Hematopoietic multipotent progenitor cell (in vitro differentiated cells): Measurements from ENCODE around the gene DDX52. TPM values are rescaled to one million over a fixed set of nuclear protein-coding genes. Genes with fewer than 3 reads are reported as not detected.
"Not testable (repeated sequence)": the region's sequence is repeated elsewhere in the genome, so short reads cannot be mapped to it uniquely, and the experiment has no call there.

Experiments used
- DNase-seq, 3 donors: peaks; one replicate each; pipeline ENCODE4 v3.0.0-alpha.2; 2011 to 2015; ENCODE audit warnings: low read depth in 2 of 3, low spot score in 2 of 3
- total RNA-seq: library from RNA; depleted of rRNA; stranded (reverse); fragments of >200 nt; gene quantifications from one replicate; pipeline ENCODE4 v1.2.3, GENCODE V29; 2012

DDX52 gene, protein sequence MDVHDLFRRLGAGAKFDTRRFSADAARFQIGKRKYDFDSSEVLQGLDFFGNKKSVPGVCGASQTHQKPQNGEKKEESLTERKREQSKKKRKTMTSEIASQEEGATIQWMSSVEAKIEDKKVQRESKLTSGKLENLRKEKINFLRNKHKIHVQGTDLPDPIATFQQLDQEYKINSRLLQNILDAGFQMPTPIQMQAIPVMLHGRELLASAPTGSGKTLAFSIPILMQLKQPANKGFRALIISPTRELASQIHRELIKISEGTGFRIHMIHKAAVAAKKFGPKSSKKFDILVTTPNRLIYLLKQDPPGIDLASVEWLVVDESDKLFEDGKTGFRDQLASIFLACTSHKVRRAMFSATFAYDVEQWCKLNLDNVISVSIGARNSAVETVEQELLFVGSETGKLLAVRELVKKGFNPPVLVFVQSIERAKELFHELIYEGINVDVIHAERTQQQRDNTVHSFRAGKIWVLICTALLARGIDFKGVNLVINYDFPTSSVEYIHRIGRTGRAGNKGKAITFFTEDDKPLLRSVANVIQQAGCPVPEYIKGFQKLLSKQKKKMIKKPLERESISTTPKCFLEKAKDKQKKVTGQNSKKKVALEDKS
- total RNA-seq = 11.0 TPM

DNA sequence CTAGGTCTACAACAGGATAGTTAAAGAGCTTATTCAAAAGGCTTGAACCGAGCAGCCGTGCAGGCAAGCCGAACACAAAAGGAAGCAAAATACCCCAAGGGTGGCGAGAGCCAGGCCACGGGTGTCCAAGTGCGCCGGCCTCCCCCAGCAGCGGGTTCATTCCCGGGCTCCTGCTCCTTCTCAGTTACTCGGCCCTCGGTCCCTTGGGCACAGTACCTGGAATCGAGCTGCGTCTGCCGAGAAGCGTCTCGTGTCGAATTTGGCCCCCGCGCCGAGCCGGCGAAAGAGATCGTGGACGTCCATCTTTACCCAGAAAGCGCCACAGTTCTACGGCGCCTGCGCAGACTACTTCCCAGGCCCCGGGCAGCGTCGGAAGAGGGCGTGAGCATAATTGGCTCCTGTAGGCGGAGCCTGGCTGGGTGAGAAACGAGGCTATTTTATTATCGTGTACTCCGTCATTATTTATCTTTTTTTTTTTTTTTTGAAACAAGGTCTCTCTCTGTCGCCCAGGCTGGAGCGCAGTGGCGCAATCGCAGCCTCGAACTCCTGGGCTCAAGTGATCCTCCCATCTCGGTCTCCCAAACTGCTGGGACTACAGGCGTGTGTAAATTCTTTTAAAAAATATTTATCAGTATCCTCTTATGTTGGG is at the start of gene DDX52:
DDX52 (minus strand) TSS at position 329 of the 649 bp plus-strand sequence; CDS start at position 303, 26 bp downstream.
- DNase-seq = peak; percentile 74 to 96 (median 93)

DNA sequence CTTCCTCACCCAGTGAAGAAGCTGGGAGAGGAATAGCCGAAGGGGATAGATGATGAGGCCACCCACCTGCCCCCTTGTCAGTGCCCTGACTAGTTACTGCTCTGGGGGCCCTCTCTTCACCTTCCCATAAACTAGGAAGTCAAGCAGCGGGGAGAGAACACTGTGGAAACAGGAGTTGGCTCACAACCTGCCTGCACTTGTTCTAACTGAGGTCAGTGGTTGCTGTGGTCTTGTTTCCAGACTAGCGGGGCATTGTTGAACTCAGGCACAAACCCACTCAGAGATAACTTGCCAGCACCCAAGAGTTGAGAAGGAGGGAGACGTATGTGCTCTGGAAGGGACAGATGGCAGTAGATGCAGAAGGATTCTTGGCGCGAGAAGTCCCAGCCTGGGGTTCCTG is 48.6 kb upstream of the DDX52 start:
- DNase-seq = no peak

GRCh38 chr17:37689317-37689716 is 46.1 kb upstream of the DDX52 start:
- DNase-seq = no peak

DNA sequence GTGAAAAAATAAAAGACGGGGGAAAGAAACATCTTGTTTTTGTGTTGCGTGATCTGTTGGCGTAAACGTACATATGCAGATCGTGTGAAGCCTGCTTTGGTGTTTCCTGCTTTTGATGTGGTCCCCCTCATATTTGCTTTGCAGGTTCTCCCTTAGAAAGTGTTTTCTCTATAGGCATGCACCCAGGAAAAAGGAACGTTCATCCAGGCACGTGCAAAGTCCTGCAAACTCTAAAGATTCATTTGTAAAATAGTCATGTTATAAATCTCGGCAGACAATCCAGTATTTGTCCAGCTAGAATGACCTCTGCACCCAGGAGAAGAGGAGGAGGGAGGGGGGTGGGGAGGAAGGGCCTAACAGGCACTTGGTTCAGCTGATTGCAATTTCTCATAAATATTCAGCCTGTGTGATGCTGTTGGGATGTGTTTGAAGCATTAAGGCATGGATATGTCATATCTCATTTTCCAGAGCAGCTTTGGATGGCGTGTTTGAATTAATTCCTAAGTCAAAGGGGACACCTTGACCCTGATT is 40.3 kb upstream of the DDX52 start:
- no peak for DNase-seq

DNA sequence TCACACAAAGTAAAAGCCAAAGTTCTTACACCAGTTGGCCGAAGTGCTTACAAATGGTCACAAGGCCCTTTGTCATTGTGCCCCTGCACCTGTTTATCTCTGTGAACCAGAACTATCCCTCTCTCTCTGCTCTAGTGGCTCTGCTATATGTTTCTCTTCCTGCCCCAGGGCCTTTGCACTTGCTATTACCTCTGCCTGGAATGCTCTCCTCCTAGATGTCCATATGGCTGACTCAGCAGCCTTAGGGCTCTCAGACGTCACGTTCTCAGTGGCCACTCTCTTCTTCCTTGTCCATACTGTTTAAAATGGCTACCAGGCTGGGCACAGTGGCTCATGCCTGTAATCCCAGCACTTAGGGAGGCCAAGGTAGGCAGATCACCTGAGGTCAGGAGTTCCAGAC is 38.8 kb upstream of the DDX52 start:
- DNase-seq = no peak

DNA sequence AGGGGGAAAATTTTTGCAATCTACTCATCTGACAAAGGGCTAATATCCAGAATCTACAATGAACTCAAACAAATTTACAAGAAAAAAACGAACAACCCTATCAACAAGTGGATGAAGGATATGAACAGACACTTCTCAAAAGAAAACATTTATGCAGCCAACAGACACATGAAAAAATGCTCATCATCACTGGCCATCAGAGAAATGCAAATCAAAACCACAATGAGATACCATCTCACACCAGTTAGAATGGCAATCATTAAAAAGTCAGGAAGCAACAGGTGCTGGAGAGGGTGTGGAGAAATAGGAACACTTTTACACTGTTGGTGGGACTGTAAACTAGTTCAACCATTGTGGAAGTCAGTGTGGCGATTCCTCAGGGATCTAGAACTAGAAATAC is 36.7 kb upstream of the DDX52 start:
- not testable (repeated sequence) for DNase-seq

- DNase-seq = no peak
Observed at GRCh38 chr17:37678036-37678435, 34.8 kb upstream of the DDX52 start.

GRCh38 chr17:37677021-37677420 is 33.8 kb upstream of the DDX52 start:
- no peak for DNase-seq

- DNase-seq = peak in 2 of 3 donors; percentile 52 to 78
Observed at GRCh38 chr17:37676115-37676925, 33.1 kb upstream of the DDX52 start.

GRCh38 chr17:37674511-37674910 is 31.3 kb upstream of the DDX52 start:
- DNase-seq = peak in 1 of 3 donors; percentile 12

GRCh38 chr17:37673386-37673785 is 30.1 kb upstream of the DDX52 start:
- no peak for DNase-seq

- DNase-seq = no peak
Observed at GRCh38 chr17:37672548-37673078, 29.4 kb upstream of the DDX52 start.

GRCh38 chr17:37671824-37672547 is 28.7 kb upstream of the DDX52 start:
- no peak for DNase-seq

- DNase-seq = no peak
Observed at GRCh38 chr17:37671028-37671823, 28.0 kb upstream of the DDX52 start.

- no peak for DNase-seq
Observed at GRCh38 chr17:37667039-37667438, 23.8 kb upstream of the DDX52 start.

DNA sequence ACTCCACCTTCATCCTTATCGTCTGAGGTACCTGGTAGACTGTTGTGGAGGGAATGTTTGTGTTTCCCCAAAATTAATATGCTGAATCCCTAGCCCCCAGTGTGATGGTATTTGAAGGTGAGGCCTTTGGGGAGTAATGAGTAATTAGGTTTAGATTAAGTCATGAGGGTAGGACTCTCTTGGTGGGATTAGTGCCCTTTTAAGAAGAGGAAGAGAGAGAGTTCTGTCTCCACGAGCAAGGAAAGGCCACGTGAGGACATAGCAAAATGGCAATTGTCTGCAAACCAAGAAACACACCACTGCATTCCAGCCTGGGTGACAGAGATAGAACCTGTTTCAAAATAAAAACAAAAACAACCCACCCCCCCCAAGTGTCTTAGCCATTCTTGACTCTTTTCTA is 21.0 kb upstream of the DDX52 start:
- DNase-seq = no peak

GRCh38 chr17:37662353-37662752 is 19.1 kb upstream of the DDX52 start:
- DNase-seq = no peak

- no peak for DNase-seq
Observed at GRCh38 chr17:37661400-37662014, 18.3 kb upstream of the DDX52 start.
